Left cardiac atrium (tissue), 4 donors: ENCODE measurements around the gene DCAF8L1. TPM values are rescaled to one million over a fixed set of nuclear protein-coding genes. Genes with fewer than 3 reads are reported as not detected.
"Not testable (repeated sequence)": the region's sequence is repeated elsewhere in the genome, so short reads cannot be mapped to it uniquely, and the experiment has no call there.

Experiments used
- ATAC-seq, 2 donors: fragments of 200-7000 bp; cut with Tn5 transposase; one replicate each; pipeline ENCODE4 v1.9.1; 2020; ENCODE audit warnings: mild to moderate bottlenecking in 2 of 2, moderate library complexity in 2 of 2
- DNase-seq: peaks from one replicate; pipeline ENCODE4 v3.0.0-alpha.2; 2020
- intact Hi-C, 2 donors: fragments of 100-400 bp; cut with DNase I; formaldehyde crosslinking; loops; one replicate each; pipeline versions ENCODE4 v1.14.1 to v1.15.1; 2022 to 2023
- long read RNA-seq: library from polyadenylated mRNA; unstranded; transcript quantifications from one replicate; pipeline ENCODE4 v2.0.0, GENCODE V29; 2021
- total RNA-seq, 2 donors: library from RNA; stranded (reverse); fragmentation: NEBNext Ultra II Directional; extraction: Animal tissue kit (Norgen Biotek cat#: 25700); gene quantifications; one replicate each; pipeline ENCODE4 v1.2.1, GENCODE V29; 2021
- donor health status: DM: no; HTN: yes; CAD: no.
- donor health status: DM: no; HTN: yes; CAD: no; lungs with severe emphysema.
- donor health status: DM: yes; HTN: yes; CAD: no.
- donor health status: Dilated cardiomyopathy.

The DCAF8L1 gene
- not detected for total RNA-seq
- long read RNA-seq = 0 reads

- intact Hi-C loops = no loop called here
- no peak for DNase-seq
- ATAC-seq = no peak
Measured at GRCh38 chrX:27981349-27981748, at the start of gene DCAF8L1. TSS of gene DCAF8L1 (minus strand) at chrX:27981449. CDS start at chrX:27981334, 115 bp downstream.

- no peak for DNase-seq
- intact Hi-C loops = no loop called here
- no peak for ATAC-seq
Measured at GRCh38 chrX:28022371-28022770, 41.1 kb upstream of the DCAF8L1 start.

- no peak for DNase-seq
- no peak for ATAC-seq
- intact Hi-C loops = no loop called here
Measured at GRCh38 chrX:28016823-28017222, 35.6 kb upstream of the DCAF8L1 start.

- intact Hi-C loops = no loop called here
Measured at GRCh38 chrX:28015993-28016392, 34.7 kb upstream of the DCAF8L1 start.

GRCh38 chrX:28010875-28011274 is 29.6 kb upstream of the DCAF8L1 start:
- no peak for DNase-seq
- intact Hi-C loops = no loop called here
- ATAC-seq = no peak

More at GRCh38 chrX:28015993-28016392, 34.7 kb upstream of the DCAF8L1 start:
- ATAC-seq (no peak), DNase-seq (no peak)

GRCh38 chrX:27998666-27999065 is 17.4 kb upstream of the DCAF8L1 start:
- intact Hi-C loops = no loop called here
- ATAC-seq = no peak
- DNase-seq = no peak

- intact Hi-C loops = no loop called here
- no peak for DNase-seq
- ATAC-seq = no peak
Measured at GRCh38 chrX:27997622-27998021, 16.4 kb upstream of the DCAF8L1 start.

- DNase-seq (no peak), ATAC-seq (no peak)
- intact Hi-C loops = no loop called here
Measured at GRCh38 chrX:27996132-27996531, 14.9 kb upstream of the DCAF8L1 start.

GRCh38 chrX:27995611-27996010 is 14.4 kb upstream of the DCAF8L1 start:
- intact Hi-C loops = no loop called here
- ATAC-seq = no peak
- DNase-seq = no peak

GRCh38 chrX:27987862-27988646 is 6.8 kb upstream of the DCAF8L1 start:
- intact Hi-C loops = no loop called here
- no peak for DNase-seq

GRCh38 chrX:27976934-27977333 is 4.3 kb downstream of the DCAF8L1 start:
- DNase-seq, ATAC-seq, intact Hi-C loops: not testable (repeated sequence)

More at GRCh38 chrX:27987862-27988646, 6.8 kb upstream of the DCAF8L1 start:
- ATAC-seq = no peak

- intact Hi-C loops = no loop called here
- no peak for ATAC-seq
- DNase-seq = no peak
Measured at GRCh38 chrX:27976284-27976683, 5.0 kb downstream of the DCAF8L1 start.

GRCh38 chrX:27968878-27969277 is 12.4 kb downstream of the DCAF8L1 start:
- ATAC-seq (no peak), DNase-seq (no peak)
- intact Hi-C loops = no loop called here

- intact Hi-C loops = no loop called here
- DNase-seq (no peak), ATAC-seq (no peak)
Measured at GRCh38 chrX:27968352-27968751, 12.9 kb downstream of the DCAF8L1 start.

- DNase-seq = no peak
- intact Hi-C loops = no loop called here
- ATAC-seq = no peak
Measured at GRCh38 chrX:27966955-27967354, 14.3 kb downstream of the DCAF8L1 start.

GRCh38 chrX:27966492-27966891 is 14.8 kb downstream of the DCAF8L1 start:
- DNase-seq = no peak
- no peak for ATAC-seq
- intact Hi-C loops = no loop called here

GRCh38 chrX:27965348-27965747 is 15.9 kb downstream of the DCAF8L1 start:
- intact Hi-C loops, DNase-seq, ATAC-seq: not testable (repeated sequence)

GRCh38 chrX:27964432-27964831 is 16.8 kb downstream of the DCAF8L1 start:
- ATAC-seq = no peak
- DNase-seq = no peak

GRCh38 chrX:27960410-27960809 is 20.8 kb downstream of the DCAF8L1 start:
- not testable (repeated sequence) for ATAC-seq

More at GRCh38 chrX:27964432-27964831, 16.8 kb downstream of the DCAF8L1 start:
- intact Hi-C loops = no loop called here

GRCh38 chrX:27953171-27953570 is 28.1 kb downstream of the DCAF8L1 start:
- ATAC-seq = no peak
- DNase-seq = no peak
- intact Hi-C loops = no loop called here

More at GRCh38 chrX:27960410-27960809, 20.8 kb downstream of the DCAF8L1 start:
- DNase-seq, intact Hi-C loops: not testable (repeated sequence)

- DNase-seq (no peak), ATAC-seq (no peak)
- intact Hi-C loops = no loop called here
Measured at GRCh38 chrX:27933361-27933760, 47.9 kb downstream of the DCAF8L1 start.
